ENCODE results near the gene HIRA.

The HIRA gene

GRCh38 chr22:19434829-19435580 lies 3.5 kb upstream of the HIRA start:
- Histone ChIP-seq H3K36me3 (replicated peaks; ENCODE audit: insufficient read depth, low read length) (no peaks in the 10 kb centered on the region), H3K27ac (ENCODE audit: low read length) (no peak overlapping the region), H3K9me3 (replicated peaks; ENCODE audit: insufficient read depth, low read length) (no peaks in the 10 kb centered on the region), H3K9ac (ENCODE audit: low read length) (no peak overlapping the region), H3K27me3 (replicated peaks; ENCODE audit: insufficient read depth, low read length) (no peaks in the 10 kb centered on the region), H3K4me2 (ENCODE audit: low read depth, low read length) (no peak overlapping the region), H3K9me2 (replicated peaks; ENCODE audit: insufficient read depth, low read length) (no peaks in the 10 kb centered on the region), H4K20me1 (ENCODE audit: insufficient read depth, low read length) (no peaks in the 10 kb centered on the region), H3F3A (ENCODE audit: insufficient read depth, low read length) (peaks cover 17% of the 10 kb centered on the region), H3K4me3 (ENCODE audit: low read length) (no peak overlapping the region), H3K4me1 (ENCODE audit: low read length) (0 out of 2 replicates have a peak, but pooled peaks cover 5% of the 10 kb centered on the region), H2AFZ (ENCODE audit: low read length) (no peak overlapping the region), H3K79me2 (ENCODE audit: low read length) (peaks cover 28% of the 10 kb centered on the region)
- no peak for DNase-seq
- TF ChIP-seq EZH2phosphoT487 (IDR thresholded peaks at IDR 0.05; ENCODE audit: low read length) = no peak
- no peak for TF ChIP-seq CTCF (IDR thresholded peaks at IDR 0.05; ENCODE audit: low read length)
- TF ChIP-seq EZH2 (optimal IDR thresholded peaks at IDR 0.05; ENCODE audit: low read depth, low read length) = no peak

- H3K4me1 ChIP-seq (ENCODE audit: low read length) = peaks cover 9% of the 10 kb centered on the region
- no peak overlapping the region for H3K4me2 ChIP-seq (ENCODE audit: low read depth, low read length)
- no peak for TF ChIP-seq CTCF (IDR thresholded peaks at IDR 0.05; ENCODE audit: low read length)
- no peak for TF ChIP-seq EZH2phosphoT487 (IDR thresholded peaks at IDR 0.05; ENCODE audit: low read length)
- no peak for TF ChIP-seq EZH2 (optimal IDR thresholded peaks at IDR 0.05; ENCODE audit: low read depth, low read length)
- no peak overlapping the region for H2AFZ ChIP-seq (ENCODE audit: low read length)
- H4K20me1 ChIP-seq (ENCODE audit: insufficient read depth, low read length) = no peaks in the 10 kb centered on the region
- H3K36me3 ChIP-seq (replicated peaks; ENCODE audit: insufficient read depth, low read length) = no peaks in the 10 kb centered on the region
- H3F3A ChIP-seq (ENCODE audit: insufficient read depth, low read length) = peaks cover 18% of the 10 kb centered on the region
- no peak for DNase-seq
- H3K79me2 ChIP-seq (ENCODE audit: low read length) = peaks cover 33% of the 10 kb centered on the region
- no peaks in the 10 kb centered on the region for H3K27me3 ChIP-seq (replicated peaks; ENCODE audit: insufficient read depth, low read length)
- H3K9ac ChIP-seq (ENCODE audit: low read length) = no peak overlapping the region
- no peak overlapping the region for H3K4me3 ChIP-seq (ENCODE audit: low read length)
- H3K9me3 ChIP-seq (replicated peaks; ENCODE audit: insufficient read depth, low read length) = no peaks in the 10 kb centered on the region
- H3K9me2 ChIP-seq (replicated peaks; ENCODE audit: insufficient read depth, low read length) = no peaks in the 10 kb centered on the region
- no peak overlapping the region for H3K27ac ChIP-seq (ENCODE audit: low read length)
Measured at GRCh38 chr22:19434401-19434800, 2.9 kb upstream of the HIRA start.

GRCh38 chr22:19432133-19432851 lies 759 bp upstream of the HIRA start, which contains the start of gene MRPL40:
MRPL40 (plus strand) TSS chr22:19432545; CDS start chr22:19432555, 10 bp downstream.
- peaks cover 18% of the 10 kb centered on the region for H3F3A ChIP-seq (ENCODE audit: insufficient read depth, low read length)
- H3K79me2 ChIP-seq (ENCODE audit: low read length) = peaks cover 54% of the 10 kb centered on the region
- H2AFZ ChIP-seq (ENCODE audit: low read length) = peak within 1 kb of the TSS; percentile 88
- H3K36me3 ChIP-seq (replicated peaks; ENCODE audit: insufficient read depth, low read length) = 0 out of 2 replicates have a peak, but pooled peaks cover 6% of the 10 kb centered on the region
- no peak for TF ChIP-seq EZH2 (optimal IDR thresholded peaks at IDR 0.05; ENCODE audit: low read depth, low read length)
- TF ChIP-seq EZH2phosphoT487 (IDR thresholded peaks at IDR 0.05; ENCODE audit: low read length) = no peak
- TF ChIP-seq CTCF (IDR thresholded peaks at IDR 0.05; ENCODE audit: low read length) = no peak
- peak; percentile 96 for DNase-seq
- peak within 1 kb of the TSS; percentile 97 for H3K27ac ChIP-seq (ENCODE audit: low read length)
- no peaks in the 10 kb centered on the region for H3K9me2 ChIP-seq (replicated peaks; ENCODE audit: insufficient read depth, low read length)
- peak within 1 kb of the TSS; percentile 99 for H3K4me3 ChIP-seq (ENCODE audit: low read length)
- peak within 1 kb of the TSS; percentile 86 for H3K4me2 ChIP-seq (ENCODE audit: low read depth, low read length)
- peak within 1 kb of the TSS; percentile 99 for H3K9ac ChIP-seq (ENCODE audit: low read length)
- H3K9me3 ChIP-seq (replicated peaks; ENCODE audit: insufficient read depth, low read length) = no peaks in the 10 kb centered on the region
- no peaks in the 10 kb centered on the region for H3K27me3 ChIP-seq (replicated peaks; ENCODE audit: insufficient read depth, low read length)
- peaks cover 6% of the 10 kb centered on the region; the same call in 1 of the 2 replicates for H4K20me1 ChIP-seq (ENCODE audit: insufficient read depth, low read length)
- peaks cover 25% of the 10 kb centered on the region for H3K4me1 ChIP-seq (ENCODE audit: low read length)
